NCI-H187 treated with DMSO at 0.1 percent for 48 hours (cell line): Measurements from ENCODE around the gene BEAN1.

ENCODE experiments used
- DNase-seq: peaks from one replicate; lab custom pipeline; 2025; lab: John Stamatoyannopoulos, UW

The BEAN1 gene

DNA sequence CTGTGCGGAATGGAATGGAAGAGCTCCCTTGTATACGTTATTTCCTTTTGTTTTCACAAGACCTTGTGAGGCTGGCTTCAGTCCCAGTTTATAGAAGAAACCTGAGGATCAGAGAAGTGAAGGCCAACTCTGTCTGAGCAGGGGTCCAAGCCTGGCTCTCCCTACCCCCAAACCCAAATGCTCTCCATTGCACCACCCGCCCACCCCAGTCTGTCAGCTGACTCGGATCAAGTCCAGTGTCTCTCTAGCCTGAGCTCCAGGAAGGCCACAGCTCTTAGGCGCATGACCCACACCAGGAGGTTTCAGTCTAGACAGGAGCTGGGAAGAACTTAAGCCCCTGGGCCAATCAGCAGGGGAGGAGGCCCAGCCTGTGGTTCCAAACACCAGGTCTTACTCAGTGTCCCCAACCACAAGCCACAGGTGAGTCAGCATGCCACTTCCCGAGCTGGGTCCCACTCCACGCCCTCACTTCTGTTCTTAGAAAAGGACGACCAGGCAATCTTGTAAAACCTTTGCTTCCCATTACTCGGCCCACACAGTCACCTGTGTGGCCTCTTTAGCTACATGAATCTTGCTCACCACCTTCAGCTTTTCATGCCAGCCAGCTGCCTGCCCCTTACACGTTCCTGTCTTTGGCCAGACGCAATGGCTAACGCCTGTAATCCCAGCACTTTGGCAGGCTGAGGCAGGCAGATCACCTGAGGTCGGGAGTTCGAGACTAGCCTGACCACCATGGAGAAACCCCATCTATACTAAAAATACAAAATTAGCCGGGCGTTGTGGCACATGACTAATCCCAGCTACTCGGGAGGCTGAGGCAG, 95.1 kb downstream of the BEAN1 start:
- DNase-seq: no peak

DNA sequence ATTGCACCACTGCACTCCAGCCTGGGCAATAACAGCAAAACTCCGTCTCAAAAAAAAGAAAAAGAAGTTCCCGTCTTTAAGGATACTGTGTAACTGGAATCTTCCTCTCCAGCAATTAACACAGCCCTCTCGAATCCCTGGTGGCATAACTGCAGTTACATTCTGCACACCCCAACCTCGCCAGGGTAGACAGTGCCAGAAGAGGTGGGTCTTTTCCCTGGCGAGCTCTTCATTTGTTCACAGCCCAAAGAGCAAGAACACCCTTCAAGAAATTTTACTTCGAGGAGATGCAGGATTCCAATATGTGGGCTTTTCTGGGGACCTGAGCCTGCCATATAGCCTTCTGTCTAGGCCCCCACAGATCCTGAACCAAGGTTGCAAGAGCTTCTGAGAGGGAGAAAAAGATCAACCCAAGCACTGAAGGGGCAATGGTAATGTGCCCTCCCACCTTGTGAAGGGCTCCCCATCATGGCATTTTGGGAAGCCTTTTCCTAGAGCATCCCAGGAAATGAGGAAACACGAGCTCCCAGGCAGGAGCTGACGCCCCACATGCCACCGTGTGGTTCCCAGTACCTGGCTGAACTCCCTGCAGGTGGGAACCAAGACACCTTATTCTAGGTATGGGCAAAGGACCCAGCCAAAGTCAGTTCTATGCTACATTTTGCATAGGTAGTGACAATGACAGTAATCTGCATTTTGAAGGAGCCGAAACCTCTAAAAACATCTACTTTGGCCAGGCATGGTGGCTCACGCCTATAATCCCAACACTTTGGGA, 95.9 kb downstream of the BEAN1 start:
- DNase-seq: no peak

DNA sequence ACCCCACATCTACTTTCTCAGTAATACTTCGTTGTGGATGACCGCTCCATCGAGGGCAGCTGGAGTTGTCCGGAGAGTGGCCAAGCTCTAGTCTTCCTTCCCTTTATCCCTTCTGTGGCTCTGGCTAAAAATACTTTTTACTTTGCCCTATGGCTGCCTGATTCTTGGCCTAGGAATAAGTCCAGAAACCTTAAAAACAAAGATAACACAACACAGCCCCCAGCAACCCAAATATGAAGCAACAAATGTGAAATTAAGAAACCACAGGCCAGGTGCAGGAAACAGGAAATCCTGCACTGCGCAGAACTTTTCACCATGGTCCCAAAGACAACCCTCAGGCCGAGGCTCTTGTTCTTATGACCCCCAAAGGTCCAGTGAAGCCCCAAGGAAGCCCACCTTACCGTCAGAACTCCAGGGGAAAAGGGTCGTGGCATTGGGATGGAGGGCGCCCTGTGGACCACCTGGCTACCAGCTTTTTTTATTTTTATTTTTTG, 96.8 kb downstream of the BEAN1 start:
- DNase-seq: no peak

DNA sequence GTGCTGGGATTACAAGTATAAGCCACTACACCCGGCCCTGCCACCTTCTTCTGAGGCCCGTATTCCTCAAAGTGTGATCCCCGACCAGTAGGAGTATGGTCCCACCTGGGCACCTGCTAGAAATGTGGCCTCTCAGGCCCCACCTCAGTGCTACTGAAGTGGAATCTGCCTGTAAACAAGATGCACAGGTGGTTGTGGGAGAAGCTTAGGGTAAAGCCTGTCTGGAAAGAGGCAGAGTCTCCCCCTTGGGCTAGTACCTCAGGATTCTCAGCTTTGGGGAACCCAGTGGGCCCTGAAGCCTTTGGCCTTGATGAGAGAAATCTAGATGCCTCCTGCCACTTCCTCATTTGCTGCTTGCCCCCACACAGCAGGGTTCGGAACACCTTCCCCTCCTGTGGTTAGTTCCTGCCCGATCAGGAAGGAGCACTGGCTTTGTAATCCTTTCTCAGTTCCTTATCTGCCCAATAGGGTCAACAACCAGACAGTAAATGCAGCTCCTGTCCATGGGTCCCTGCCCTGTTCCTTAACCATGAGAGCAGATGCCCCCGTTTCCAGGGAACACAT, 97.6 kb downstream of the BEAN1 start:
- no peak for DNase-seq

DNA sequence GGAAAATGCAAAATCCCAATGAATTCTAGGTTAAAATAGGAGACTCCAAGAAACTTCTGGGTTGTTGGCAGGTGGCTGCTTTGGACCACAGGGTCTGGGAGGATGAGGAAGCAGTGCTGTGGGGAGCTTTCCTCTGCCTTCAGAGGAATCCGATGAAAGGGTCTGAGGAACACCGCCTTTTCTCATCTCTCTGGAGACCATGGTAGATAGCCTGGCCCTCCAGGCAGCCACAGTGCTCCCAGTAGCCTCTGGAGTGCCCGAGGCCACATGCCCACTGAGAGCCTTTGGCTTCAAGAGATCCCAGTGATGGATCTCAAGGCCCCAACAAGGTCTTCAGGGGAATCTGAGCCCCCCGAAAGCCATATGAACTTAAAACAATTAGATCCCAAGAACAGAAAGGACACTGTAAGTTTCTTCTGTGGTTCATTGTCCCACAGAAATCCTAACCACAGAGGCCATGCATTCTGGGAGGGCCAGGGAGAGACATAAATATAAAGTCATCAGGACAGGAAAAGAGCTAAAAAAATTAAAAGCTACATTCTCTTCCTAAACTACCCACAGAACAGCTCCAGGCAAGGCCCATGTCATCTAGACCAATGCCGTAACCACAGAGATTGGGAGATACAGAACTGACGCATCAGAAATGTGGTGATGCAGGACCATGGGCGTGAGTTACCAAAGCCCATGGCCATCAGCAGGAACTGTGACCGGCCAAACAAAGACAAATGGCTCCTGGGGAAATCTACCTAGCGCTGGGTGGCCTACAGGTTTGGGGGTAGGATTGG, 98.5 kb downstream of the BEAN1 start:
- DNase-seq: no peak

DNA sequence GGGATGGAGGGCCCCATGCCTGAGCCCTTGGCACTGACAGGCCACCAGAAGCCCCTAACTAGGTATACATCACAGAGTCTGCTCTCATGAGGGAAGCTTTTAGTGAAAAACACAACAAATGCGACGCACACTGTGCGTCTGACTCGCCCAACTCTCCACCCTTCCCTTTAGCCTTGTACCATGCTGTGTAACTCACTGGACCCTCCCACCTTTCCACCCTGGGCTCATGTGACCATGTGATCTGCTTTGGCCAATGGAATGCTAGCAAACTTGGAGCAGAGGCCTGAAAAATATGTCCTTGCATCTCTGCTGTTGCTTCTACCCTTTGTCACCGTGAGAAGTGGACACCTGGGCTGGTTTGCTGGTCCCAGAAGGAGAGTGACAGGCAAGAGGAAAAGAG, 101.2 kb downstream of the BEAN1 start:
- no peak for DNase-seq

DNA sequence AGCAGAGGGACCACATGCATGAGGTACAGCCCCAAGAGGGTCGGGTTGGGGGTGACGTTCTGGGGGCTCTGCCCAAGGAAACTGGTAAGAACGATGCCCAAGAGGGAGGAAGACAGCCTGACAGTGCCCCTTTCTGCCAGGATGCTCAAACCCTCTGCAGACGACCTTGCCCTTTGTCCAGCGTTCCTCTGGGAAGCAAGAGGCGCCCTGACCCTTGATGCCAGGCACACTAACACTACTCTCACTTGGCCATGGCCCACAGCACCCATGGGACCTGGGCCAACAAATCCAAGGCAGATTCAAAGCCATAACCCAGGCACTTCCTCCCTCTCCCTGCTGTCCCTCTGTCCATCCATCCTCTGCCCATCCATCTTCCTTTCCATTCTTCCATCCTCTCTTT, 102.4 kb downstream of the BEAN1 start:
- no peak for DNase-seq
